Kasumi-1 (cell line): Measurements from ENCODE around the gene EDEM3.
"Not testable (repeated sequence)": the region's sequence is repeated elsewhere in the genome, so short reads cannot be mapped to it uniquely, and the experiment has no call there.

Experiments used
- DNase-seq, 2 experiments: peaks; one replicate each; lab custom pipeline; 2025; lab: John Stamatoyannopoulos, UW

The EDEM3 gene

GRCh38 chr1:184768467-184768866 lies 13.8 kb upstream of the EDEM3 start:
- DNase-seq: no peak

GRCh38 chr1:184767591-184767990 lies 12.9 kb upstream of the EDEM3 start:
- DNase-seq: no peak

- DNase-seq: no peak
Measured at GRCh38 chr1:184764483-184764882, 9.8 kb upstream of the EDEM3 start.

GRCh38 chr1:184763520-184763919 lies 8.9 kb upstream of the EDEM3 start:
- DNase-seq: not testable (repeated sequence)

- no peak for DNase-seq
Measured at GRCh38 chr1:184761969-184762485, 7.4 kb upstream of the EDEM3 start.

- no peak for DNase-seq
Measured at GRCh38 chr1:184759651-184760050, 5.0 kb upstream of the EDEM3 start.

- DNase-seq: no peak
Measured at GRCh38 chr1:184759112-184759511, 4.5 kb upstream of the EDEM3 start.

- no peak for DNase-seq
Measured at GRCh38 chr1:184757891-184758290, 3.2 kb upstream of the EDEM3 start.

GRCh38 chr1:184757406-184757805 lies 2.7 kb upstream of the EDEM3 start:
- no peak for DNase-seq

- peak; percentile 41 to 58 for DNase-seq
Measured at GRCh38 chr1:184755226-184756065, 788 bp upstream of the EDEM3 start.

- DNase-seq: peak; percentile 31 to 42
Measured at GRCh38 chr1:184753608-184754475, 816 bp downstream of the EDEM3 start.

GRCh38 chr1:184753117-184753516 lies 1.5 kb downstream of the EDEM3 start:
- peak in 1 of 2 experiments; percentile 9 for DNase-seq

GRCh38 chr1:184752656-184753055 lies 2.0 kb downstream of the EDEM3 start:
- DNase-seq: peak; percentile 81 to 85

- no peak for DNase-seq
Measured at GRCh38 chr1:184748740-184749139, 5.9 kb downstream of the EDEM3 start.

GRCh38 chr1:184747089-184747955 lies 7.3 kb downstream of the EDEM3 start:
- peak; percentile 70 to 86 for DNase-seq

GRCh38 chr1:184745929-184746638 lies 8.6 kb downstream of the EDEM3 start:
- no peak for DNase-seq

- DNase-seq: no peak
Measured at GRCh38 chr1:184745110-184745509, 9.5 kb downstream of the EDEM3 start.

GRCh38 chr1:184743062-184743756 lies 11.4 kb downstream of the EDEM3 start:
- no peak for DNase-seq

GRCh38 chr1:184740344-184740743 lies 14.3 kb downstream of the EDEM3 start:
- no peak for DNase-seq

GRCh38 chr1:184739796-184740195 lies 14.9 kb downstream of the EDEM3 start:
- no peak for DNase-seq
